Measurements from ENCODE around the gene EXD2. TPM values are rescaled to one million over a fixed set of nuclear protein-coding genes. Genes with fewer than 3 reads are reported as not detected.
"Not testable (repeated sequence)": the region's sequence is repeated elsewhere in the genome, so short reads cannot be mapped to it uniquely, and the experiment has no call there.

The EXD2 gene
- total RNA-seq, 1 donor from 2014 or later = 31.2 TPM

DNA sequence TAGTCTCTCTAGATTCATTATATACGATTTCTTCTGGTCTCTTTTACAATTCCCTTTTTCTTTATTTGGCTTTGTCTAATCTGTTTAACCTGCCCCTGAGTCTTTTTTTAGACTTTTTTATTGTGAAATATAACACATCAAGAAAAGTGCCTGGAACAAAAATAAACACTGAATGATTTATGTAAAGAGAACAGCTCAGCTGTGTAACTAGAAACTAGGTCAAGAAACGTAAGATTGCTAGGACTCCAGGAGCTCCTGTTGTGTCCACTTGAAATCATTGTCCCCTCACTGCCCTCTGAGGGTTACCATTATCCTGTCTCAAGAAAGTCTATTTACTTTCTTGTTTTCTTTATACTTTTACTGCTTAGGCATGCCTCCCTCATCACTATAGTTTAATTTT lies 23.1 kb downstream of the EXD2 start:
- Mint-ChIP-seq H3K4me3 (ENCODE audit: unreplicated experiment) (no peak overlapping the region), H3K36me3 (ENCODE audit: unreplicated experiment) (peaks cover 5% of the 10 kb centered on the region), H3K27me3 (ENCODE audit: unreplicated experiment) (no peaks in the 10 kb centered on the region), H3K4me1 (ENCODE audit: low read depth, unreplicated experiment) (no peaks in the 10 kb centered on the region), H3K27ac (ENCODE audit: unreplicated experiment) (no peak overlapping the region), H3K9me3 (ENCODE audit: unreplicated experiment) (no peaks in the 10 kb centered on the region)
- DNase-seq = no peak
- TF ChIP-seq, protein P1, sequence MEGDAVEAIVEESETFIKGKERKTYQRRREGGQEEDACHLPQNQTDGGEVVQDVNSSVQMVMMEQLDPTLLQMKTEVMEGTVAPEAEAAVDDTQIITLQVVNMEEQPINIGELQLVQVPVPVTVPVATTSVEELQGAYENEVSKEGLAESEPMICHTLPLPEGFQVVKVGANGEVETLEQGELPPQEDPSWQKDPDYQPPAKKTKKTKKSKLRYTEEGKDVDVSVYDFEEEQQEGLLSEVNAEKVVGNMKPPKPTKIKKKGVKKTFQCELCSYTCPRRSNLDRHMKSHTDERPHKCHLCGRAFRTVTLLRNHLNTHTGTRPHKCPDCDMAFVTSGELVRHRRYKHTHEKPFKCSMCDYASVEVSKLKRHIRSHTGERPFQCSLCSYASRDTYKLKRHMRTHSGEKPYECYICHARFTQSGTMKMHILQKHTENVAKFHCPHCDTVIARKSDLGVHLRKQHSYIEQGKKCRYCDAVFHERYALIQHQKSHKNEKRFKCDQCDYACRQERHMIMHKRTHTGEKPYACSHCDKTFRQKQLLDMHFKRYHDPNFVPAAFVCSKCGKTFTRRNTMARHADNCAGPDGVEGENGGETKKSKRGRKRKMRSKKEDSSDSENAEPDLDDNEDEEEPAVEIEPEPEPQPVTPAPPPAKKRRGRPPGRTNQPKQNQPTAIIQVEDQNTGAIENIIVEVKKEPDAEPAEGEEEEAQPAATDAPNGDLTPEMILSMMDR (IDR thresholded peaks at IDR 0.05; ENCODE audit: partially characterized antibody, unreplicated experiment) = no peak

DNA sequence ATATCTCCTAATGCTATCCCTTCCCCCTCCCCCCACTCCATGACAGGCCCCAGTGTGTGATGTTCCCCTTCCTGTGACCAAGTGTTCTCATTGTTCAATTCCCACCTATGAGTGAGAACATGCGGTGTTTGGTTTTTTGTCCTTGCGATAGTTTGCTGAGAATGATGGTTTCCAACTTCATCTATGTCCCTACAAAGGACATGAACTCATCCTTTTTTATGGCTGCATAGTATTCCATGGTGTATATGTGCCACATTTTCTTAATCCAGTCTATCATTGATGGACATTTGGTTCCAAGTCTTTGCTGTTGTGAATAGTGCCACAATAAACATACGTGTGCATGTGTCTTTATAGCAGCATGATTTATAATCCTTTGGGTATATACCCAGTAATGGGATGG lies 26.4 kb downstream of the EXD2 start:
- not testable (repeated sequence) for H3K36me3 Mint-ChIP-seq (ENCODE audit: unreplicated experiment); H3K27me3 Mint-ChIP-seq (ENCODE audit: unreplicated experiment); DNase-seq; H3K27ac Mint-ChIP-seq (ENCODE audit: unreplicated experiment); H3K4me1 Mint-ChIP-seq (ENCODE audit: low read depth, unreplicated experiment); H3K4me3 Mint-ChIP-seq (ENCODE audit: unreplicated experiment); H3K9me3 Mint-ChIP-seq (ENCODE audit: unreplicated experiment)

DNA sequence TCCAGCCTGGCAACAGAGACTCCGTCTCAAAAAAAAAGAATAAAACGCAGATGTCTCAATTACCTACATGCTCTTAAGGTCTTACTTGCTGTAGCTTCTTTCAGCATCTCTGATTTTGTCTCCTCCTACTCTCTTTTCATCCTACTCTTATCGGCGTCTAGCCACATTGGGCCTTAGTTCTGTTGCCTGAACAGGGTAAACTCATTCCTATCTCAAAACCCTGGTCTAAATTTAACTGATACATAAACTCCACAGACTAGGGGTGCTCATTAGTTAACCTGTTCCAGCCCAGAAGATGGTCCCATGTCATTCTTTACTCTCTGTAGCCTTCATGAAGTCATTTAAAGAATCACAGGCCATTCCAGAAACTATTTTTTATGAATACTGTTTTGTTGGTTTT lies 33.6 kb downstream of the EXD2 start:
- no peak overlapping the region for H3K27ac Mint-ChIP-seq (ENCODE audit: unreplicated experiment)
- peaks cover 3% of the 10 kb centered on the region for H3K36me3 Mint-ChIP-seq (ENCODE audit: unreplicated experiment)
- H3K9me3 Mint-ChIP-seq (ENCODE audit: unreplicated experiment) = peaks cover 3% of the 10 kb centered on the region
- TF ChIP-seq, protein P1 (IDR thresholded peaks at IDR 0.05; ENCODE audit: partially characterized antibody, unreplicated experiment) = no peak
- no peaks in the 10 kb centered on the region for H3K27me3 Mint-ChIP-seq (ENCODE audit: unreplicated experiment)
- no peaks in the 10 kb centered on the region for H3K4me1 Mint-ChIP-seq (ENCODE audit: low read depth, unreplicated experiment)
- no peak for DNase-seq
- H3K4me3 Mint-ChIP-seq (ENCODE audit: unreplicated experiment) = no peak overlapping the region

DNA sequence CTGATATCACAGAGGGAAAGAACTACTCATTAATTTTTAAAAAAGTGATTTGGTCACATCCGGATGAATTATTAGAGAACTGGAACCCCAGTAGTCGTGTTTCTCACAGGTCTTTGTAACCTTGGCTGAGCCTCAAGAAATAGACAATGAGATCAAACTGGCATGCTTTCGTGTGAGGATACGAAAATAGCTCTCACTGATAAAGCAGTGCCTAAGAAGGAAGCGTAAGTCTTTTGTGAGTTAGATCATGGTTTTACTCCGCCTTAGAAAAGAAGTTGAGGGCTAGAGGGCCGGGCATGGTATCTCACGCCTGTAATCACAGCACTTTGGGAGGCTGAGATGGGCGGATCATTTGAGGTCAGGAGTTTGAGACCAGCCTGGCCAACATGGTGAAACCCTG lies 34.9 kb downstream of the EXD2 start:
- H3K27ac Mint-ChIP-seq (ENCODE audit: unreplicated experiment) = no peak overlapping the region
- peaks cover 3% of the 10 kb centered on the region for H3K36me3 Mint-ChIP-seq (ENCODE audit: unreplicated experiment)
- no peaks in the 10 kb centered on the region for H3K27me3 Mint-ChIP-seq (ENCODE audit: unreplicated experiment)
- TF ChIP-seq, protein P1 (IDR thresholded peaks at IDR 0.05; ENCODE audit: partially characterized antibody, unreplicated experiment) = no peak
- DNase-seq = no peak
- H3K4me1 Mint-ChIP-seq (ENCODE audit: low read depth, unreplicated experiment) = no peaks in the 10 kb centered on the region
- H3K9me3 Mint-ChIP-seq (ENCODE audit: unreplicated experiment) = peaks cover 3% of the 10 kb centered on the region
- no peak overlapping the region for H3K4me3 Mint-ChIP-seq (ENCODE audit: unreplicated experiment)

DNA sequence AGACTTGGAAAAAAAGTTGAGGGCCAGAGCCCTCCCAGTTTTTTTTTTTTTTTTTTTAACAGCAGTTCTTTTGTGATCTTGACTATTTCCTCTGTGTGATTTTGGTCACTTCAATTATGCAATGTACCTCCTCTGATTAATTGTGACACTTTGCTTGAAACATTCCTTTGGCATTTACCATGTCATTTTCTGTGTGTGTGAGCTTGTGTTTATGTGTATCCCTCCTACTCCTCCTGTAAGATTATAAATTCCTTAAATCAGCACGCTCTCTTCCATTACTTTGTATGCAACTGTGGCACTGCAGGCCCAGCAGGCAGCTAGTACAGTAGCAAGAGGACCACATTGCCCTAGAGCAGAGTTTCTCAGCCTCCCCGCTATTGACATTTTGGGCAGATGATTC lies 35.4 kb downstream of the EXD2 start:
- Mint-ChIP-seq H3K36me3 (ENCODE audit: unreplicated experiment) (peaks cover 3% of the 10 kb centered on the region), H3K27ac (ENCODE audit: unreplicated experiment) (no peak overlapping the region), H3K9me3 (ENCODE audit: unreplicated experiment) (peaks cover 3% of the 10 kb centered on the region), H3K27me3 (ENCODE audit: unreplicated experiment) (no peaks in the 10 kb centered on the region), H3K4me3 (ENCODE audit: unreplicated experiment) (no peak overlapping the region), H3K4me1 (ENCODE audit: low read depth, unreplicated experiment) (no peaks in the 10 kb centered on the region)
- no peak for DNase-seq
- TF ChIP-seq, protein P1 (IDR thresholded peaks at IDR 0.05; ENCODE audit: partially characterized antibody, unreplicated experiment) = no peak

DNA sequence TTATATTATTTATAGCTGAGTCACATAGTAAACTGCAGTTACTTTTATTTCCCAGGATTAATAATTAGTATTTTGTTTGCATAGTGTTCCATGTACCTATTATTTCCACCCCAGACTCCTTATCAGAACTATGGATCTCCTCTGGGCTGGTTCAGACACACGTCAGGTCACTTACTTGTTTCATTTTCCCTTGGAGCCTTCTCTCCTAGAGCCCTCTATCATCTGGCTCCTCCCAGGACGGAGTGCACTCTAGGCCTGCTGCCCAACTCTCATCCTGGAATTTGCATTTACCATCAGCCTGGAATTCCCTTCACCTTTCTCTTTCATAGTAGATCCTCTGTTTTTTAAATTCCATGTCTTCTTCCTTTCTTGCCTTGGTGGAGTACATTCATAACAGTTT lies 40.2 kb downstream of the EXD2 start:
- H3K36me3 Mint-ChIP-seq (ENCODE audit: unreplicated experiment) = peaks cover 8% of the 10 kb centered on the region
- H3K27me3 Mint-ChIP-seq (ENCODE audit: unreplicated experiment) = no peaks in the 10 kb centered on the region
- peaks cover 6% of the 10 kb centered on the region for H3K4me1 Mint-ChIP-seq (ENCODE audit: low read depth, unreplicated experiment)
- no peak for DNase-seq
- no peak overlapping the region for H3K27ac Mint-ChIP-seq (ENCODE audit: unreplicated experiment)
- H3K9me3 Mint-ChIP-seq (ENCODE audit: unreplicated experiment) = peaks cover 1% of the 10 kb centered on the region
- no peak overlapping the region for H3K4me3 Mint-ChIP-seq (ENCODE audit: unreplicated experiment)
- TF ChIP-seq, protein P1 (IDR thresholded peaks at IDR 0.05; ENCODE audit: partially characterized antibody, unreplicated experiment) = no peak

Measured in glutamatergic neuron (in vitro differentiated cells).